Osteocyte (in vitro differentiated cells): ENCODE data around the gene PAK5. TPM values are rescaled to one million over a fixed set of nuclear protein-coding genes. Genes with fewer than 3 reads are reported as not detected.

Experiments
- DNase-seq: peaks from one replicate; pipeline ENCODE4 v3.0.0; 2021; ENCODE audit warnings: mixed read lengths; ENCODE audit not compliant: unreplicated experiment; ENCODE audit errors: extremely low spot score
- H3K27ac Mint-ChIP-seq: one replicate; pipeline ENCODE4 v1.8.0; 2021; ENCODE audit warnings: mild to moderate bottlenecking, mixed read lengths; ENCODE audit not compliant: unreplicated experiment
- H3K27me3 Mint-ChIP-seq: one replicate; pipeline ENCODE4 v1.8.0; 2021; ENCODE audit warnings: mixed read lengths; ENCODE audit not compliant: unreplicated experiment
- H3K36me3 Mint-ChIP-seq: one replicate; pipeline ENCODE4 v1.8.0; 2021; ENCODE audit warnings: mixed read lengths; ENCODE audit not compliant: unreplicated experiment
- H3K4me1 Mint-ChIP-seq: one replicate; pipeline ENCODE4 v1.8.0; 2021; ENCODE audit warnings: mixed read lengths; ENCODE audit not compliant: unreplicated experiment
- H3K4me3 Mint-ChIP-seq: one replicate; pipeline ENCODE4 v1.8.0; 2021; ENCODE audit warnings: mild to moderate bottlenecking, moderate library complexity, mixed read lengths; ENCODE audit not compliant: unreplicated experiment
- H3K9me3 Mint-ChIP-seq: one replicate; pipeline ENCODE4 v1.8.0; 2021; ENCODE audit warnings: mixed read lengths; ENCODE audit not compliant: unreplicated experiment
- total RNA-seq: library from RNA; stranded (reverse); gene quantifications from 2 replicates; pipeline ENCODE4 v1.2.1, GENCODE V29; 2021
- TF ChIP-seq, protein P1 (sequence below): fragments of 200-600 bp; sonication (generic); IDR thresholded peaks from 2 replicates; pipeline ENCODE4 v1.5.0; 2021; ENCODE audit warnings: antibody characterized with exemption, mild to moderate bottlenecking, moderate library complexity

PAK5 gene
- total RNA-seq, 1 donor from 2014 or later, result not detected

DNA sequence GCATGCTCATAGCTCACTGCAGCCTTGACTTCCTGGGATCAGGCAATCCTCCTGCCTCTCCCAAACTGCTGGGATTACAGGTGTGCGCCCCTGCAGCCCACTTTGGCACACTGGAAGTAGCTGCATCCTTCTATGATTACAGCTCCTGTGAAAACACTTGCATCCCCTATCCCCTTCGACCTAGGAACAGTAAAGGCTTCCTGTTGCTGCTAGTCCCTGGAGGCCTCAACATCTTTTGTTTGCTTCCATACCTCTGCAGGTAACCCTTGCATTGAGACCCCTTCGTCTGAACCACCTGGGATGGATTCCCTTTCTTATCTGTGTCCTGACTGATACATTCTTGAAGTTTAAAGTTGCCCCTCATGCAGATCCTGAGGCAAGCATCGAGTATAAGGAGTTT lies 152.4 kb downstream of the PAK5 start:
- TF ChIP-seq, protein P1, sequence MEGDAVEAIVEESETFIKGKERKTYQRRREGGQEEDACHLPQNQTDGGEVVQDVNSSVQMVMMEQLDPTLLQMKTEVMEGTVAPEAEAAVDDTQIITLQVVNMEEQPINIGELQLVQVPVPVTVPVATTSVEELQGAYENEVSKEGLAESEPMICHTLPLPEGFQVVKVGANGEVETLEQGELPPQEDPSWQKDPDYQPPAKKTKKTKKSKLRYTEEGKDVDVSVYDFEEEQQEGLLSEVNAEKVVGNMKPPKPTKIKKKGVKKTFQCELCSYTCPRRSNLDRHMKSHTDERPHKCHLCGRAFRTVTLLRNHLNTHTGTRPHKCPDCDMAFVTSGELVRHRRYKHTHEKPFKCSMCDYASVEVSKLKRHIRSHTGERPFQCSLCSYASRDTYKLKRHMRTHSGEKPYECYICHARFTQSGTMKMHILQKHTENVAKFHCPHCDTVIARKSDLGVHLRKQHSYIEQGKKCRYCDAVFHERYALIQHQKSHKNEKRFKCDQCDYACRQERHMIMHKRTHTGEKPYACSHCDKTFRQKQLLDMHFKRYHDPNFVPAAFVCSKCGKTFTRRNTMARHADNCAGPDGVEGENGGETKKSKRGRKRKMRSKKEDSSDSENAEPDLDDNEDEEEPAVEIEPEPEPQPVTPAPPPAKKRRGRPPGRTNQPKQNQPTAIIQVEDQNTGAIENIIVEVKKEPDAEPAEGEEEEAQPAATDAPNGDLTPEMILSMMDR, result no peak
- DNase-seq, result no peak
- no peaks in the 10 kb centered on the region for H3K4me1 Mint-ChIP-seq
- no peaks in the 10 kb centered on the region for H3K36me3 Mint-ChIP-seq
- H3K27me3 Mint-ChIP-seq, result peaks cover 6% of the 10 kb centered on the region
- no peak overlapping the region for H3K27ac Mint-ChIP-seq
- no peaks in the 10 kb centered on the region for H3K9me3 Mint-ChIP-seq
- no peak overlapping the region for H3K4me3 Mint-ChIP-seq

DNA sequence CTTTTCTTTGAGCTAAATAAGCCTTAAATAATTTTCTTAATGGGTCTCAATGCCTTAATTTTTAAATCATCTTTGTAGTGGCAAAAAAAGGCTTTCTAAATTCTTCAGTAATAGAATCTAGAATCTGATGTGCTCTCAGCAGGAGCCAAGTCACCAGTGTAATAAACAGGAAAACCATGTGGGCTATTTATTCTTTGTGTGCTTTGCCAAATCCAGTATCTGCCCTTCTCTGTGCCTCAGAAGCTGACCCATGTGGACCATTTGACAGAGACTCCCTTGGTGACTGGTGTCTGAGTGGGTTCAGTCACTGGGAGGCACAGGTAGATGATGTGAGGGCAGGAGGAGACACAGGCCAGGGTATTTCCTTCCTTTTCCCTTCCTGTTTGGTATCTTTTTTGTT lies 152.9 kb downstream of the PAK5 start:
- TF ChIP-seq, protein P1, result no peak
- Mint-ChIP-seq H3K4me3 (no peak overlapping the region), H3K27me3 (peaks cover 4% of the 10 kb centered on the region), H3K27ac (no peak overlapping the region), H3K4me1 (no peaks in the 10 kb centered on the region), H3K9me3 (no peaks in the 10 kb centered on the region), H3K36me3 (no peaks in the 10 kb centered on the region)
- DNase-seq, result no peak

DNA sequence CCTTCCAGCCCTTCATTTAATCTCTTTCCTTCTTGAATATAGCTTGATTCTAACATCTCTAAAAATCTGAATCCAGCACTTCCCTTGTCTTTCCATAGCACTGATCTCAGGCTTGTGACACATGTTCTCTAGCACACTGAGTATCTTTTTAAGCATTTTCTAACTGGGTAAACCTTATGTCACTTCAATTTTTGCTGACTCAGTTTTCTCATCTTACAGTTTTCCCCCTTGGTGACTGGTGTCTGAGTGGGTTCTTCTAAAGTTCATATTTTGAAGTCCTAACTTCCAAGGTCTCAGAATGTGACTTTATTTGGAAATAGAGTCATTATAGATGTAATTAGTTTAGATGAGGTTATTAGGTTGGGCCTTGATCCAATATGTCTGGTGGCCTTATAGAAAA lies 153.9 kb downstream of the PAK5 start:
- TF ChIP-seq, protein P1, result no peak
- Mint-ChIP-seq H3K4me1 (no peaks in the 10 kb centered on the region), H3K27ac (no peak overlapping the region), H3K4me3 (no peak overlapping the region), H3K36me3 (no peaks in the 10 kb centered on the region), H3K9me3 (no peaks in the 10 kb centered on the region), H3K27me3 (peaks cover 3% of the 10 kb centered on the region)
- no peak for DNase-seq

DNA sequence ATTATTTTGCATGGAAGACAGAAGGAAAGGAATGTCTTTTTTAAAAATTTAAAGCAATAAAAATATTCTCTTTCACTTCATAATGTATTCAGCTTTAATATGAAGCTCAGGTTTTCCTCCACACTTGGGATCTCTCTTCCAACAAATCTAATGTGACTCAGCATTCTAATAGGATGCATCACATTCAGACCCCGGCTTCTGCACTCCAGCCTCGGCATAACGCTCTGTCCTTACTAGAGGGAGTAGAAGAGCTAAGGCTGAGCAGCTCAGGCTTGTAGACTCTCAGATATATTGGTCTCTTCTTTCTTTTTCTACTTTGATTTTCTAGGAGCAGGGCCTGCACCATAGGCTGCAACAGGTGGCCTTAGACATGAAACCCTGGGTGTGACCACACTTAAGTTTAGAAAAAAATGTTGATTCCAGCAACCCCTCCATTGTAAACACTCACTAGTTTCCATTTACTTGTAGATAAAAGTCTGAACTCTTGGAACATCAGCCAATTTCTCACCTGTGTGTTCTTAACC lies 161.7 kb downstream of the PAK5 start:
- Mint-ChIP-seq H3K4me1 (no peaks in the 10 kb centered on the region), H3K36me3 (no peaks in the 10 kb centered on the region), H3K9me3 (no peaks in the 10 kb centered on the region), H3K27me3 (peaks cover 4% of the 10 kb centered on the region), H3K4me3 (no peak overlapping the region), H3K27ac (no peak overlapping the region)
- no peak for DNase-seq
- TF ChIP-seq, protein P1, result no peak

DNA sequence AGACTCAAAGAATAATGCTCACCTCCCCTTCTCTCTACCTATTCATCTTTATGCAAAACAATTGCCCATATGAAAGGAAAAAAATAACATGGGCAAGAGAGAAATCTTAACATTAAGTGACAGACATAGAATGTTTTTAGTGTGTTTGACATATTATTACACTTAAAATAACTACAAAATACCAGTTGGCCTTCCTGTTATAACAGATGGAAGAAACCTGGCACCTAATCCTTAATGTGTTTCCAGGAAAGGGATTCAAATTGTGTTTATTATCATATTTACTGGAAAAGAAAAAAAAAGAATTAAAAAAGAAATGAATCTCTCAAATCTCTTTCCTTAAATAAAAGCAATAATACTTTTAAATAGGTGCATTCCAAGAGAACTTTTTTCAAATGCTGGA lies 165.9 kb downstream of the PAK5 start:
- Mint-ChIP-seq H3K36me3 (no peaks in the 10 kb centered on the region), H3K27ac (no peak overlapping the region), H3K9me3 (no peaks in the 10 kb centered on the region), H3K4me3 (no peak overlapping the region), H3K4me1 (no peaks in the 10 kb centered on the region), H3K27me3 (peaks cover 6% of the 10 kb centered on the region)
- DNase-seq, result no peak
- TF ChIP-seq, protein P1, result no peak
